Epidermal melanocyte (primary cell): ENCODE results near the gene VOPP1.
"Not testable (repeated sequence)": the region's sequence is repeated elsewhere in the genome, so short reads cannot be mapped to it uniquely, and the experiment has no call there.

Source experiments
- DNase-seq: peaks from one replicate; pipeline ENCODE4 v3.0.0; 2011; ENCODE audit warnings: low spot score; ENCODE audit not compliant: insufficient read length

The VOPP1 gene

GRCh38 chr7:55490099-55490498 is 82.2 kb downstream of the VOPP1 start:
- DNase-seq: no peak

- DNase-seq: no peak
Observed at GRCh38 chr7:55489552-55489951, 82.8 kb downstream of the VOPP1 start.

- no peak for DNase-seq
Observed at GRCh38 chr7:55488804-55489340, 83.4 kb downstream of the VOPP1 start.

GRCh38 chr7:55488216-55488615 is 84.1 kb downstream of the VOPP1 start:
- no peak for DNase-seq

GRCh38 chr7:55486991-55487390 is 85.3 kb downstream of the VOPP1 start:
- no peak for DNase-seq

GRCh38 chr7:55486192-55486590 is 86.1 kb downstream of the VOPP1 start:
- DNase-seq: no peak

GRCh38 chr7:55485501-55486191 is 86.7 kb downstream of the VOPP1 start:
- no peak for DNase-seq

GRCh38 chr7:55484834-55485233 is 87.5 kb downstream of the VOPP1 start:
- no peak for DNase-seq

- DNase-seq: no peak
Observed at GRCh38 chr7:55484241-55484640, 88.1 kb downstream of the VOPP1 start.

GRCh38 chr7:55483046-55483445 is 89.3 kb downstream of the VOPP1 start:
- no peak for DNase-seq

- DNase-seq: no peak
Observed at GRCh38 chr7:55481155-55481554, 91.1 kb downstream of the VOPP1 start.

- DNase-seq: no peak
Observed at GRCh38 chr7:55478700-55479099, 93.6 kb downstream of the VOPP1 start.

GRCh38 chr7:55477781-55478374 is 94.4 kb downstream of the VOPP1 start:
- DNase-seq: peak; percentile 57

- no peak for DNase-seq
Observed at GRCh38 chr7:55476852-55477780, 95.2 kb downstream of the VOPP1 start.

- DNase-seq: no peak
Observed at GRCh38 chr7:55475855-55476803, 96.2 kb downstream of the VOPP1 start.

- DNase-seq: no peak
Observed at GRCh38 chr7:55474944-55475854, 97.1 kb downstream of the VOPP1 start.

- DNase-seq: no peak
Observed at GRCh38 chr7:55473932-55474331, 98.4 kb downstream of the VOPP1 start.

GRCh38 chr7:55472928-55473725 is 99.2 kb downstream of the VOPP1 start:
- no peak for DNase-seq

GRCh38 chr7:55472406-55472805 is 99.9 kb downstream of the VOPP1 start:
- DNase-seq: not testable (repeated sequence)
